Activated CD8-positive, alpha-beta memory T cell treated with anti-CD3 and anti-CD28 coated beads for 36 hours (primary cell): Measurements from ENCODE around the gene ERGIC2. TPM values are rescaled to one million over a fixed set of nuclear protein-coding genes. Genes with fewer than 3 reads are reported as not detected.
"Not testable (repeated sequence)": the region's sequence is repeated elsewhere in the genome, so short reads cannot be mapped to it uniquely, and the experiment has no call there.

ENCODE experiments used
- CTCF ChIA-PET: fragments of 350-600 bp; sonication (Branson Sonifier 250); formaldehyde crosslinking; loops from one replicate; lab custom pipeline; 2021; ENCODE audit warnings: antibody characterized with exemption; lab: Charles Lee
- POLR2A ChIA-PET: fragments of 350-600 bp; sonication (Branson Sonifier 250); formaldehyde crosslinking; loops from one replicate; lab custom pipeline; 2021; ENCODE audit warnings: antibody characterized with exemption; lab: Charles Lee
- total RNA-seq, 2 experiments: library from RNA; stranded (reverse); gene quantifications; one replicate each; pipeline ENCODE4 v1.2.3, GENCODE V29; 2021

Gene ERGIC2
- total RNA-seq, 2 experiments from 2014 or later: 132 to 137 TPM

- ChIA-PET POLR2A (no interaction called here), CTCF (no interaction called here)
Observed at GRCh38 chr12:29310899-29311298, 70.1 kb downstream of the ERGIC2 start.

DNA sequence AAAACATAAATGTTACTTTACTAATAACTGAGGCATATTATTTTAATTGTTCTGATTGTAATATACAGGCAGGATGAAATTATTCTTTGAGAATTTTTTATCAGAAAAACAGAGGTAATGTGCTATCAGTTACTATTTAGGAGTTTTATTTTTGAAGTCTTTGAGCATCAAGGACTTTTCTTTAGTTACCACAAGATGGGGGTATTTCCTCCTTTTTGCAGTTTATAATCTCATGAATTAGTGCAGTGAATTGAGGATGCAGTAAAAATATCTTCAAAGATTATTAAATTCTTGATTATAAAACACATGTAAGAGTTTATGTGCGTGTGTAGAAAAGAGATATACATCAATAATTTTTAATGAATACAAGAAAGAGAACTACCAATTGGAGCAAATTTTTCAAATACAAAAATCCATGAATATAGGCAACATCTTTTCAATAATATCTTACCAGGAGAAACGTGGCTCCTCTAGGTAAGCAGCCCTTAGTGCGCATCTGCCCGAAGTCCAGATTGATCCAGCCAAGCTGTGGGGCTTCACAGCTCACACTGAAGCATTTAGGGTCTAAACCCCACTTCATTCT is 71.6 kb downstream of the ERGIC2 start:
- ChIA-PET POLR2A (no interaction called here), CTCF (no interaction called here)

DNA sequence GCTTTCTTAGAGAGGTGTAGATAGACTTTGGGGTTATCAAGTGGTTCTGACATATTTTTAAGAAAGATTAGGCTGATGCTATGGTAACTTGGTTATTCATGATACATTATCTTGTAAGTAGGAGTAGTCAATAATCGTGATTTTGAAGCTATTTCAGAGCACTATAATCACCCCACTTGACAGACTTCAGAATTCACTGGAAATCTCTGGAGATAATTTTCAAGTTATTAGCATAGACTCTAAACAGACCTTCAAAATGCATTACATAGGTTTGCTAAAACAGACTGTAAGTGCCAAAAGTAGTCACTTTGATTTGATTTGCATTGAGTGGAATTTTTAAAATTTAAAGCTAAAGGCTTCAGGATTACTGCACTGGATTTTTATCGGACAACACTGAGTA is 74.3 kb downstream of the ERGIC2 start:
- CTCF ChIA-PET: no interaction called here
- POLR2A ChIA-PET: no interaction called here

DNA sequence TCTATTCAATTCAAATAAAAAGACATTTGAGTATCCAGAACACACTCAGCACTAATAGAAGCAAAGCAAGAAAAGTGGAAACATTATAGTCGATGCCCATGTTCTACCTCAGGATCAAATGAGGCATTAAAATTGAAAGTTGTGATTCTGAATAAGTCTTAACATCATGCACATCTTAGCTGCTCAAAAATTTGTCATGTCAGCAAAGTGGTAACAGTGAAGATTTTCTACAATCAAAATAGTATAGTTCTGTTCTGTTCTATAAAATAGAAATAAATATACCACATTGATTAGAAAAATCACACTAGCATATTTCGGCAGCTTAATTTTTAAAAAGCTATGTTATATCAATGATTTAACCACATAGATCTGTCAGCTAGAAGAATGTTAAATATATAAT is 74.7 kb downstream of the ERGIC2 start:
- CTCF ChIA-PET: no interaction called here
- POLR2A ChIA-PET: no interaction called here

DNA sequence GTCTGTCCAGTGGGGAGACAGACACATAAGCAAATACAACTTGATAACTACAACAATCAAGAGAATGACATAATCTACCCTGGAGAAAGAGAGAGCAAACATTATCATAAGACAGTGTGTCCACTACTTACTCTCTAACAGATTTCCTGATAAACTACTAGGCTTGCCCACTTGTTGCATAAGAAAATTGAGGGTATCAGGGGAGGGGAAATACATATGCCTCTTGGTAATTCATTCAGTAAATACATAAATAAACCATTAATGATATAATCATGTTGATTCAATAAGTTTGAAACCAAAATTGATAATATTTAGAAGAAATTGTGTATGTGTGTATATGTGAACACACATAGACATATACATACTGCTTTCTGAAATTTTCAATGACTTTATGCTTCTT is 76.6 kb downstream of the ERGIC2 start:
- ChIA-PET POLR2A (no interaction called here), CTCF (no interaction called here)

GRCh38 chr12:29301114-29301513 is 79.9 kb downstream of the ERGIC2 start:
- POLR2A ChIA-PET: no interaction called here
- CTCF ChIA-PET: no interaction called here

- ChIA-PET POLR2A (no interaction called here), CTCF (no interaction called here)
Observed at GRCh38 chr12:29299633-29300032, 81.3 kb downstream of the ERGIC2 start.

- ChIA-PET POLR2A (no interaction called here), CTCF (no interaction called here)
Observed at GRCh38 chr12:29291226-29291625, 89.7 kb downstream of the ERGIC2 start.

DNA sequence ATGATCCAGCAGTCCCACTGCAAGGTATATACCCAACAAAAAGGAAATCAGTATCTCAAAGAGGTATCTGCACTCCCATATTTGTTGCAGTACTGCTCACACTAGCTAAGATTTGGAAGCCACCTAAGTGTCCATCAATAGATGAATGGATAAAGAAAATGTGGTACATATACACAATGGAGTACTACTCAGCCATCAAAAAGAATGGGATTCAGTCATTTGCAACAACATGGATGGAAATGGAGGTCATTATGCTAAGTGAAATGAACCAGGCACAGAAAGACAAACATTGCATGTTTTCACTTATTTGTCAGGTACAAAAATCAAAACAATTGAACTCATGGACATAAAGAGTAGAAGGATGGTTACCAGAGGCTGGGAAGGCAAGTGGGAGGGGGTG is 90.5 kb downstream of the ERGIC2 start:
- CTCF ChIA-PET: not testable (repeated sequence)

GRCh38 chr12:29288031-29288430 is 92.9 kb downstream of the ERGIC2 start:
- CTCF ChIA-PET: no interaction called here

More for the DNA sequence above, 90.5 kb downstream of the ERGIC2 start:
- POLR2A ChIA-PET: not testable (repeated sequence)

GRCh38 chr12:29287622-29288021 is 93.3 kb downstream of the ERGIC2 start:
- CTCF ChIA-PET: no interaction called here
- POLR2A ChIA-PET: no interaction called here

More at GRCh38 chr12:29288031-29288430, 92.9 kb downstream of the ERGIC2 start:
- POLR2A ChIA-PET: no interaction called here

Other genes with a start within 250 kb of the ERGIC2 start
- 1 to 10 TPM; 7.1 to 9.6 TPM for gene FAR2, start 231.9 kb downstream of the ERGIC2 start, total RNA-seq
- gene OVCH1, start 116.5 kb upstream of the ERGIC2 start, total RNA-seq: not detected